ENCODE results near the gene MACROH2A2.

Gene MACROH2A2

GRCh38 chr10:70088308-70088698, 35.7 kb downstream of the MACROH2A2 start:
- Histone ChIP-seq H3K4me3 (ENCODE audit: low read depth in 1 of 2, low read length in 1 of 2) (no peak overlapping the region), H3K27me3 (no peaks in the 10 kb centered on the region), H3K9me3 (no peaks in the 10 kb centered on the region), H3K36me3 (no peaks in the 10 kb centered on the region), H3K4me1 (ENCODE audit: control insufficient read depth in 1 of 2, insufficient read depth in 1 of 2, low read depth in 1 of 2, low read length in 1 of 2) (no peaks in the 10 kb centered on the region), H3K27ac (no peak overlapping the region)
- TF ChIP-seq CTCF (IDR thresholded peaks at IDR 0.05) = no peak

GRCh38 chr10:70090013-70090412, 37.4 kb downstream of the MACROH2A2 start:
- Histone ChIP-seq H3K27ac (no peak overlapping the region), H3K9me3 (no peaks in the 10 kb centered on the region), H3K36me3 (no peaks in the 10 kb centered on the region), H3K4me3 (ENCODE audit: low read depth in 1 of 2, low read length in 1 of 2) (no peak overlapping the region), H3K4me1 (ENCODE audit: control insufficient read depth in 1 of 2, insufficient read depth in 1 of 2, low read depth in 1 of 2, low read length in 1 of 2) (no peaks in the 10 kb centered on the region), H3K27me3 (no peaks in the 10 kb centered on the region)
- no peak for TF ChIP-seq CTCF (IDR thresholded peaks at IDR 0.05)

DNA sequence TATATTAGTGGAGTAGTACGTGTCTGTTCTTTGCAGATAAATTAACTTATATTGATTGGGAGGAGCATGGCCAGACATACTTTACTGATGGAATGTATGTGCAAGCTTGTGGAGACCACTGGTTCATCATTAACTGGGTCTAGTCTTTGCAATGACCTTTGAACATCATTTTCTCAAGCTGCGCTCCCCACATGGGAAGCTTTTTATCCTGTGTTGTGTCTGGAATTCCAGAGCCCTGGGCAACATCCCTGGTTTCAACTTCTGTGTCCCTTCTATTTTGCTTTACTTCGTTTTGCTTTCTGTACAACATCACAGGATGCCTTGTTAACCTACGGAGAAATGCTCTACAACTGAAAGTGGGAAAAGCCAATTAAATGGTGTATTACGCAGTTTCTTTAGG, 38.3 kb downstream of the MACROH2A2 start:
- no peaks in the 10 kb centered on the region for H3K27me3 ChIP-seq
- no peaks in the 10 kb centered on the region for H3K4me1 ChIP-seq (ENCODE audit: control insufficient read depth in 1 of 2, insufficient read depth in 1 of 2, low read depth in 1 of 2, low read length in 1 of 2)
- TF ChIP-seq CTCF (IDR thresholded peaks at IDR 0.05) = no peak
- H3K36me3 ChIP-seq = no peaks in the 10 kb centered on the region
- no peak overlapping the region for H3K27ac ChIP-seq
- H3K4me3 ChIP-seq (ENCODE audit: low read depth in 1 of 2, low read length in 1 of 2) = no peak overlapping the region
- no peaks in the 10 kb centered on the region for H3K9me3 ChIP-seq

DNA sequence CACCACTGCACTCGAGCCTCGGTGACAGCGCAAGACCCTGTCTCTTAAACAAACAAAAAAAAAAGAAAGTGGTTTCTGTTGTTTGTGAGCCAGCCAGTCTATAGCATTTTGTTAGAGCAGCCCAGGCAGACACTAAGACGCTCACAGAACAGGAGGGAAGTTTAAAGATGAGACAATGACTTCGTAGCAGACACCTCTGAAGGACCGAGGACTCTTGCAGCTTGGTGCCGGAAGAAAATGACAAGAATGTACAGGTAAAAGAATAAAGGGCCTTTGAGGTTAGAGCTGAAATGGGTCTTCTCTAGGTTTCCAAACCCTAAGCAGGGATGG, 39.7 kb downstream of the MACROH2A2 start:
- H3K27me3 ChIP-seq = no peaks in the 10 kb centered on the region
- H3K27ac ChIP-seq = no peak overlapping the region
- H3K9me3 ChIP-seq = no peaks in the 10 kb centered on the region
- TF ChIP-seq CTCF (IDR thresholded peaks at IDR 0.05) = no peak
- no peaks in the 10 kb centered on the region for H3K36me3 ChIP-seq
- H3K4me3 ChIP-seq (ENCODE audit: low read depth in 1 of 2, low read length in 1 of 2) = no peak overlapping the region
- no peaks in the 10 kb centered on the region for H3K4me1 ChIP-seq (ENCODE audit: control insufficient read depth in 1 of 2, insufficient read depth in 1 of 2, low read depth in 1 of 2, low read length in 1 of 2)

DNA sequence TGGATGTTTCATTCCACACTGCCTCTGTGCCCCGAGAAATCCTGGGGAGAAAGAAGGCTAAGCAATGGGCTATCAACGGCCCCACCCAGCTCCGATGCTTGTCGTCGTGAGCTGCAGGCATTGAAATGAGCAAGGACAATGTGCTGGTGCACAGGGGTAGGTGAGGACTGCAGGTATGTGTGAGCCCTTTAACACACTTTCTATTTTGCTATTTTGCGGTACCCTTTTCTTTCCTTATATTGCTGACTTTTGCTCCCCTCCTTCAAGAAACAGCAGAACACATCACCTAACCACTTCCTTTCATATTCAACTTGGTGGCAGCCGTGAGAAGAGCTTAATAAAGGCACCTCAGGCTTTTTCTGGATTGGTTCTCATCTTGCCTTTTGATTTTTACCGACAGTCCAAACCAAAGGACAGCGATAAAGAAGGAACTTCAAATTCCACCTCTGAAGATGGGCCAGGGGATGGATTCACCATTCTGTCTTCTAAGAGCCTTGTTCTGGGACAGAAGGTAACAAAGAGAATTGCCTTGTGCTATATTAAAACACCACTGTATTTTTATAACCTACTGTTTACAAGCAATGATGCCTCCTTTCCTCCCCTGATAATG, 40.8 kb downstream of the MACROH2A2 start:
- Histone ChIP-seq H3K27me3 (no peaks in the 10 kb centered on the region), H3K4me3 (ENCODE audit: low read depth in 1 of 2, low read length in 1 of 2) (no peak overlapping the region), H3K9me3 (no peaks in the 10 kb centered on the region), H3K4me1 (ENCODE audit: control insufficient read depth in 1 of 2, insufficient read depth in 1 of 2, low read depth in 1 of 2, low read length in 1 of 2) (no peaks in the 10 kb centered on the region), H3K36me3 (no peaks in the 10 kb centered on the region), H3K27ac (no peak overlapping the region)
- TF ChIP-seq CTCF (IDR thresholded peaks at IDR 0.05) = no peak

- no peaks in the 10 kb centered on the region for H3K27me3 ChIP-seq
- H3K4me1 ChIP-seq (ENCODE audit: control insufficient read depth in 1 of 2, insufficient read depth in 1 of 2, low read depth in 1 of 2, low read length in 1 of 2) = no peaks in the 10 kb centered on the region
- H3K36me3 ChIP-seq = no peaks in the 10 kb centered on the region
- H3K27ac ChIP-seq = no peak overlapping the region
- H3K9me3 ChIP-seq = no peaks in the 10 kb centered on the region
- H3K4me3 ChIP-seq (ENCODE audit: low read depth in 1 of 2, low read length in 1 of 2) = no peak overlapping the region
- TF ChIP-seq CTCF (IDR thresholded peaks at IDR 0.05) = no peak
Measured at GRCh38 chr10:70094250-70094649, 41.6 kb downstream of the MACROH2A2 start.

All from neutrophil (primary cell).